NT2/D1 (cell line): ENCODE data around the gene ZBTB20.

Experiments used
- YY1 ChIP-seq: IDR thresholded peaks from 2 replicates; pipeline ENCODE4 v1.6.1; 2011; ENCODE audit not compliant: insufficient read length, insufficient read depth
- ZNF274 ChIP-seq: IDR thresholded peaks from 2 replicates; pipeline ENCODE4 v1.6.1; 2011; ENCODE audit warnings: mild to moderate bottlenecking, low read depth, low read length

GRCh38 chr3:114848643-114849350 is 298.3 kb downstream of the ZBTB20 start:
- no peak for TF ChIP-seq YY1
- TF ChIP-seq ZNF274, result no peak
